Measurements from ENCODE around the gene GHRHR. TPM values are rescaled to one million over a fixed set of nuclear protein-coding genes. Genes with fewer than 3 reads are reported as not detected.

The GHRHR gene
- total and polyA plus RNA-seq, 5 experiments from 2014 or later, result not detected

DNA sequence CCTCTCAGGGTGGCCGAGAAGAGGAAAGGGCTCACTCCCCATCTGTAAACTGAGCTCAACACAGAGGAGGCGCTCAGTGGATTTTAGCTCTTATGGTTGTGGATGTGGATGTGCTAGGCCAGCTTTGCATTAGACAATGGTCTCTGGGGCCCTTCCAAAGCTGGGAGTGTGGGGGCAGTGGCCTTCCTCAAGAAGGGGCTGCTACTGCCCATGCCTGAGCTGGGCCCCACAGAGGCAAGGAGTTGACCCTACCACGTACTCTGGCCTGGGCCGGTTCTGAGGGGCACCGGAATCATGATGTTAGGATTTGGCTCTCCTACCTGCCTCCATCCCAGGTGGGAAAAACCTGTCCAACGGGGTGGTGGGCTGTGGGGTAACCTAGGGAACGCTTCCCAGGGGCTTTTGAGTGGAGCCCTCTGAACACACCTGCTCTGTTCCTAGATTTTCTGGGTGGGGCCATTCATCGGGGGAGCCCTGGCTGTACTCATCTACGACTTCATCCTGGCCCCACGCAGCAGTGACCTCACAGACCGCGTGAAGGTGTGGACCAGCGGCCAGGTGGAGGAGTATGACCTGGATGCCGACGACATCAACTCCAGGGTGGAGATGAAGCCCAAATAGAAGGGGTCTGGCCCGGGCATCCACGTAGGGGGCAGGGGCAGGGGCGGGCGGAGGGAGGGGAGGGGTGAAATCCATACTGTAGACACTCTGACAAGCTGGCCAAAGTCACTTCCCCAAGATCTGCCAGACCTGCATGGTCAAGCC, 40.6 kb upstream of the GHRHR start:
- Mint-ChIP-seq H3K27me3 (no peaks in the 10 kb centered on the region), H3K36me3 (no peaks in the 10 kb centered on the region), H3K27ac (no peak overlapping the region), H3K4me1 (peaks cover 0 to 2% (median 0%) of the 10 kb centered on the region in 4 donors), H3K4me3 (no peak overlapping the region), H3K9me3 (peaks cover 0 to 13% (median 3%) of the 10 kb centered on the region in 9 donors)
- POLR2A ChIA-PET, result interaction anchor here (1.1 kb wide), 1 partner anchor 25 kb away, joined by 3 read pairs; no protein-coding TSS in a partner anchor
- DNase-seq (peak in 1 of 10 donors; percentile 11), ATAC-seq (no peak)

DNA sequence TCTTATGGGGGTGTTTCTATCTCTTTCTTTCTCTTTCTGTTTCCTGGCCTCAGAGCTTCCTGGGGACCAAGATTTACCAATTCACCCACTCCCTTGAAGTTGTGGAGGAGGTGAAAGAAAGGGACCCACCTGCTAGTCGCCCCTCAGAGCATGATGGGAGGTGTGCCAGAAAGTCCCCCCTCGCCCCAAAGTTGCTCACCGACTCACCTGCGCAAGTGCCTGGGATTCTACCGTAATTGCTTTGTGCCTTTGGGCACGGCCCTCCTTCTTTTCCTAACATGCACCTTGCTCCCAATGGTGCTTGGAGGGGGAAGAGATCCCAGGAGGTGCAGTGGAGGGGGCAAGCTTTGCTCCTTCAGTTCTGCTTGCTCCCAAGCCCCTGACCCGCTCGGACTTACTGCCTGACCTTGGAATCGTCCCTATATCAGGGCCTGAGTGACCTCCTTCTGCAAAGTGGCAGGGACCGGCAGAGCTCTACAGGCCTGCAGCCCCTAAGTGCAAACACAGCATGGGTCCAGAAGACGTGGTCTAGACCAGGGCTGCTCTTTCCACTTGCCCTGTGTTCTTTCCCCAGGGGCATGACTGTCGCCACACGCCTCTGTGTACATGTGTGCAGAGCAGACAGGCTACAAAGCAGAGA, 39.9 kb upstream of the GHRHR start:
- Mint-ChIP-seq H3K27ac (no peak overlapping the region), H3K27me3 (no peaks in the 10 kb centered on the region), H3K4me1 (peaks cover 0 to 2% (median 0%) of the 10 kb centered on the region in 4 donors), H3K9me3 (peaks cover 0 to 13% (median 3%) of the 10 kb centered on the region in 9 donors), H3K36me3 (no peaks in the 10 kb centered on the region), H3K4me3 (no peak overlapping the region)
- POLR2A ChIA-PET, result no interaction called here
- ATAC-seq (no peak), DNase-seq (peak in 1 of 10 donors; percentile 8)

DNA sequence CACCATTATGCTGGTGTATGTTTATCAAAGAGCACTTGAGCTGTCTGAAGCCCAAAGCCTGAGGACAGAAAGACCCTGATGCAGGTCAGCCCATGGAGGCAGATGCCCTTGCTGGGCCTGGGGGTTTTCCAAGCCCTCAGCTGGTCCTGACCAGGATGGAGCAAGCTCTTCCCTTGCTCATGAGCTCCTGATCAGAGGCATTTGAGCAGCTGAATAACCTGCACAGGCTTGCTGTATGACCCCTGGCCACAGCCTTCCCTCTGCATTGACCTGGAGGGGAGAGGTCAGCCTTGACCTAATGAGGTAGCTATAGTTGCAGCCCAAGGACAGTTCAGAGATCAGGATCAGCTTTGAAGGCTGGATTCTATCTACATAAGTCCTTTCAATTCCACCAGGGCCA, 39.1 kb upstream of the GHRHR start:
- Mint-ChIP-seq H3K9me3 (peaks cover 0 to 13% (median 3%) of the 10 kb centered on the region in 9 donors), H3K4me1 (peaks cover 0 to 2% (median 0%) of the 10 kb centered on the region in 4 donors), H3K27me3 (peaks cover 0 to 3% (median 0%) of the 10 kb centered on the region in 5 donors), H3K27ac (no peak overlapping the region), H3K4me3 (no peak overlapping the region), H3K36me3 (no peaks in the 10 kb centered on the region)
- peak in 1 of 10 donors; percentile 52 for DNase-seq
- POLR2A ChIA-PET, result no interaction called here
- ATAC-seq, result no peak

DNA sequence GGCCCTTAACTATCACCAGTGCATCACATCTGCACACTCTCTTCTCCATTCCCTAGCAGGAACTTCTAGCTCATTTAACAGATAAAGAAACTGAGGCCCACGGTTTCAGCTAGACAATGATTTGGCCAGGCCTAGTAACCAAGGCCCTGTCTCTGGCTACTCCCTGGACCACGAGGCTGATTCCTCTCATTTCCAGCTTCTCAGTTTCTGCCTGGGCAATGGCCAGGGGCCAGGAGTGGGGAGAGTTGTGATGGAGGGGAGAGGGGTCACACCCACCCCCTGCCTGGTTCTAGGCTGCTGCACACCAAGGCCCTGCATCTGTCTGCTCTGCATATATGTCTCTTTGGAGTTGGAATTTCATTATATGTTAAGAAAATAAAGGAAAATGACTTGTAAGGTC, 38.6 kb upstream of the GHRHR start:
- H3K4me3 Mint-ChIP-seq, result no peak overlapping the region
- H3K27ac Mint-ChIP-seq, result no peak overlapping the region
- H3K36me3 Mint-ChIP-seq, result no peaks in the 10 kb centered on the region
- ATAC-seq (no peak), DNase-seq (no peak)
- POLR2A ChIA-PET, result no interaction called here
- peaks cover 0 to 7% (median 0%) of the 10 kb centered on the region in 5 donors for H3K27me3 Mint-ChIP-seq
- H3K4me1 Mint-ChIP-seq, result peaks cover 0 to 2% (median 0%) of the 10 kb centered on the region in 4 donors
- H3K9me3 Mint-ChIP-seq, result peaks cover 0 to 13% (median 3%) of the 10 kb centered on the region in 9 donors

DNA sequence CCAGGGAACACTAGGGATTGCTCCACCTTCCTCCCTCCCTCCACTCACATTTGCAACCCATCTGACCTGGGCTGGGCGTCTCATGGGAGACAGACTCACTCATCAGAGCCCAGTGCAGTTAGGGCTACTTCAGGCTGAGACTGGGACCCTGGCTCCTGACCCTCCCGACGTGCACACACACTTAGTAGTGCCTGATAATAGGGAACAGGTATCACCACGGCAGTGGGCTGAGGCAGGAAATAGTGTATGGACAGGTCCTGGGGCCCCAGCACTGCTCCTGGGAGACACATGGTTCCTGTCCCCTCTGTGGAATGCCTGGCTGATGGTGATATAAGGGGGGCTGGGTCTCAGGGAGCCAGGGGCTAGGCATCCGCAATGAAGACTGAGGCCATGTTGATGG, 37.8 kb upstream of the GHRHR start:
- H3K4me1 Mint-ChIP-seq, result peaks cover 0 to 2% (median 0%) of the 10 kb centered on the region in 4 donors
- no peak overlapping the region for H3K4me3 Mint-ChIP-seq
- H3K9me3 Mint-ChIP-seq, result peaks cover 0 to 13% (median 3%) of the 10 kb centered on the region in 9 donors
- POLR2A ChIA-PET, result no interaction called here
- H3K27ac Mint-ChIP-seq, result peak overlapping the region in 1 of 10 donors; percentile 52
- H3K27me3 Mint-ChIP-seq, result peaks cover 0 to 7% (median 0%) of the 10 kb centered on the region in 5 donors
- DNase-seq, result no peak
- H3K36me3 Mint-ChIP-seq, result no peaks in the 10 kb centered on the region
- ATAC-seq, result no peak

DNA sequence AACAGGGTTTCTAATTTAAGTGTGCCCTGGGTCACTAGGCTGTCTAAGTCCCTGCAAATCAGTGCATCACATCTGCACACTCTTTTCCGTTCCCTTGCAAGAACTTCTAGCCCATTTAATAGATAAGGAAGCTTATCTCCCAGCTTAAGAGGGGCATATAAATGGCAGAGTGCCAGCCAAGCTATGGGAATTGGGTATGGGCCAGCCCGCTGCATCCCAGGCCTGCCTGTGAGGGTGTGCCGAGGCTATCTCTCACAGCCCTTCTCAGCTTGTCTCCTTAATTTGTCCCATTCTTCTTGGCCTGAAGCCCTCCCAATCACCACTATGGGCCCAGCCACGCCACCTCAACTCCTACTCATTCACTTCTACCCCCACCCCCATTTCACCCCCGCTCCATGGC, 37.4 kb upstream of the GHRHR start:
- no peak for DNase-seq
- H3K27me3 Mint-ChIP-seq, result peaks cover 0 to 7% (median 0%) of the 10 kb centered on the region in 5 donors
- POLR2A ChIA-PET, result no interaction called here
- peaks cover 0 to 2% (median 0%) of the 10 kb centered on the region in 4 donors for H3K4me1 Mint-ChIP-seq
- H3K4me3 Mint-ChIP-seq, result no peak overlapping the region
- H3K9me3 Mint-ChIP-seq, result peaks cover 0 to 13% (median 3%) of the 10 kb centered on the region in 9 donors
- no peak overlapping the region for H3K27ac Mint-ChIP-seq
- ATAC-seq, result no peak
- no peaks in the 10 kb centered on the region for H3K36me3 Mint-ChIP-seq

DNA sequence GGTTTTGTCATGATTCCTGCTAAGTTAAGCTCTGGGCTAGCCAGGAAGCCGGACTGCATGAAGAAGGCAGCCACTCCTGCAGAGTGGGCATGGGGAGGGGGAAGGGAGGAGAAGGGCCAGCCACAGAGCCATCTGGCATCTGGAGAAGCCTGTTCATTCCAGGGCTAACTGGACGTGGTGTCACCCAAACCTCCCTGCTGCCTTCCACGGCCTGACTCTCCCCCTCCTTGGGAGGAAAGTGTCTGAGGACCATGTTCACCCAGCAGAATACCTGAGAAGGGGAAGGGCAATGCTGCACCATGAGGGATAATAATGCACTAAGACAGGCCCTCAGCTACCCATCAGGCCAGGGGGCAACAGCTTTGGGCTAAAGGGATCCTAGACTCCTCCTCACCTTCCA, 36.7 kb upstream of the GHRHR start:
- Mint-ChIP-seq H3K27ac (no peak overlapping the region), H3K4me3 (no peak overlapping the region), H3K36me3 (no peaks in the 10 kb centered on the region), H3K9me3 (peaks cover 0 to 13% (median 3%) of the 10 kb centered on the region in 9 donors), H3K27me3 (peaks cover 0 to 7% (median 0%) of the 10 kb centered on the region in 5 donors), H3K4me1 (peaks cover 0 to 2% (median 0%) of the 10 kb centered on the region in 4 donors)
- POLR2A ChIA-PET, result no interaction called here
- DNase-seq (peak in 1 of 10 donors; percentile 37), ATAC-seq (no peak)

DNA sequence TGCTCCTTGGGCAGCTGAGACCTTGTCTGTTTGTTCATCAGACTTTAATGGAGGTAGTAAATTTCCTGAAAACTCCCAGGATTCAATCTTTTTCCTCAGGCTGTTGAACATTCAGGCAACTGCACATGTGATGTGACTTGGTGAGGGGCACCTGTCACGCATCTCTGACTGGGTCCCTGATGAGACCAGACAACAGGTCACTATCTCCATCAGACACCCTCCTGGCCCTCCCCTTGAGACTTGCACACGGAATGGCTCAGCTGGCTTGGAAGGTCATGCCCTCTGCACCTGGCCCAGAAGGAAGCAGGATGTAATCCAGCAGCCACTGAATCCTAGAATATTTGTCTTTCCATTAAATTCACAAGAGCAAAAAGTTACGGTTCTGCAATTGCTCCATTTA, 36.2 kb upstream of the GHRHR start:
- H3K27me3 Mint-ChIP-seq, result peaks cover 0 to 7% (median 0%) of the 10 kb centered on the region in 5 donors
- ATAC-seq (no peak), DNase-seq (no peak)
- peaks cover 0 to 13% (median 3%) of the 10 kb centered on the region in 9 donors for H3K9me3 Mint-ChIP-seq
- H3K4me1 Mint-ChIP-seq, result no peaks in the 10 kb centered on the region
- H3K27ac Mint-ChIP-seq, result no peak overlapping the region
- no peak overlapping the region for H3K4me3 Mint-ChIP-seq
- POLR2A ChIA-PET, result no interaction called here
- H3K36me3 Mint-ChIP-seq, result no peaks in the 10 kb centered on the region

DNA sequence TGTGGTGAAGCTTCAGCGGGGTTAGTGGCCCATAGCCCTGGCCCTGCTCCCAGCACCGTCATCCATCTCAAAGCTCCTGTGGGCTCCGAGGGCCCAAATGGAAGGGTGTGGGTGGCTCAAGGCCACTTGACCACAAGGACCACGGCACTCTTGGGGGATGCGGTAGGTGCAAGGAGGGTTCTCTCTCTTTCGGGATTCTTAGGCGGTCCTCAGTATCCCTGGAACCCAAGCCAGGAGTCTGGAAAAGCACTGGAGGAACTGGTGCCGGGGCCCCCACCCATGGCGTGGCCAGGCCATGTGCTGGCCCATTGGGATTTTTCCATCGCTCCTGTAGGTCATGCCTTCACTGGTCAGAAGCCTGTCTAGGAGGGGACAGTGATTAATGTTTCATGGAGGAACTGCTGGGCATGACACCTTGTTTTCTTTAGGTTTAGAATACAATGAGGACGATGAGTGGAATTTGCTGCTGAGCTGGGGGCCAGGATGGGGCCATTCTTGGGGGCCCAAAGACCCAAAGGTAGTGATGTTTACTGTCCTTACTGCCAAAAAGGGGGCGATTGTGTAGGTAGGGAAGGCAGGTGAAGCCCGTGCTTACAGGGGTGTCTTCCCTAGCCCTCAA, 35.4 kb upstream of the GHRHR start:
- Mint-ChIP-seq H3K27ac (no peak overlapping the region), H3K9me3 (peaks cover 0 to 13% (median 3%) of the 10 kb centered on the region in 9 donors), H3K4me3 (no peak overlapping the region), H3K4me1 (no peaks in the 10 kb centered on the region), H3K36me3 (no peaks in the 10 kb centered on the region), H3K27me3 (peaks cover 0 to 7% (median 0%) of the 10 kb centered on the region in 5 donors)
- POLR2A ChIA-PET, result no interaction called here
- ATAC-seq, result no peak
- DNase-seq, result peak in 1 of 10 donors; percentile 37

DNA sequence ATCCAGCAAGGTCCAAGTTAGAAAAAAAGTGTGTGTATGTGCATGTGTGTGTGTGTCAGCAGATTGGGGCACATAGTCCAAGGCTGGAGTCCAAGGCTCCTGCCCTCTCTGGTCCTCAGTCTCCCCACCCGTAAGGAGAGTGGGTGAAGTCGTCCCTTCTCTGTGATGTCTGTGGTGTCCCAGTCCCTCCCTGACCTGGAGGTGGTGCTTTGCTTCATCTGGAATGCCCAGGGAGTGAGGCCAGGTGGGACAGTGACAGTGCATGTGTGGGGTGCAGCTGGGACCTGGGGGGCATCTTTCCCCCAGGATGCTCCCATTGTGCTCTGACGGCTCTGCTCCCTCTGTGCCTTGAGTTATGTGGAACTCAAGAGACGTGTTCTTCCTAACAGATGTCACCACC, 34.1 kb upstream of the GHRHR start:
- no peaks in the 10 kb centered on the region for H3K4me1 Mint-ChIP-seq
- H3K27ac Mint-ChIP-seq, result no peak overlapping the region
- no peaks in the 10 kb centered on the region for H3K36me3 Mint-ChIP-seq
- H3K27me3 Mint-ChIP-seq, result peaks cover 0 to 12% (median 0%) of the 10 kb centered on the region in 5 donors
- POLR2A ChIA-PET, result no interaction called here
- peaks cover 0 to 13% (median 3%) of the 10 kb centered on the region in 9 donors for H3K9me3 Mint-ChIP-seq
- peak in 1 of 10 donors; percentile 54 for DNase-seq
- no peak for ATAC-seq
- H3K4me3 Mint-ChIP-seq, result no peak overlapping the region

DNA sequence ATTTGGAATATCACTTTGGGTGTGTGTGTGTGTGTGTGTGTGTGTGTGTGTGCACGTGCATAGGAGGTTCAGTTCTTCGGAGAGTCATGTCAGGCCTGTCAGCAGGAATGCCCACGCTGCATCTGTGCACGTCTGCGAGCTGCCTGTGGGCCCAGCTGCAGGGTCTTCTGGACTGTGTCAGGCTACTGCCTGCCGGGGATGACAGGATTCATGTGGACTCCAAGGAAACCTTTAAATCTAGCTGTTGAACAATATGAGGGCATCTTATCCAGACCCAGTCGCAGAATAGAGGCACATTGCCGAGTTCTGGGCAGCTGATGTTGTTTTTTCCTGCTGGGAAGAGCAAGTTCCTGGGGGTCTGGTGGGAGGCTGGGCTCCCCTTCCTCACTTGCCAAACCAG, 33.1 kb upstream of the GHRHR start:
- Mint-ChIP-seq H3K27me3 (peaks cover 0 to 12% (median 0%) of the 10 kb centered on the region in 5 donors), H3K36me3 (no peaks in the 10 kb centered on the region), H3K4me1 (no peaks in the 10 kb centered on the region), H3K27ac (no peak overlapping the region), H3K4me3 (no peak overlapping the region), H3K9me3 (peaks cover 0 to 13% (median 3%) of the 10 kb centered on the region in 9 donors)
- POLR2A ChIA-PET, result no interaction called here
- ATAC-seq (no peak), DNase-seq (peak in 1 of 10 donors; percentile 41)

DNA sequence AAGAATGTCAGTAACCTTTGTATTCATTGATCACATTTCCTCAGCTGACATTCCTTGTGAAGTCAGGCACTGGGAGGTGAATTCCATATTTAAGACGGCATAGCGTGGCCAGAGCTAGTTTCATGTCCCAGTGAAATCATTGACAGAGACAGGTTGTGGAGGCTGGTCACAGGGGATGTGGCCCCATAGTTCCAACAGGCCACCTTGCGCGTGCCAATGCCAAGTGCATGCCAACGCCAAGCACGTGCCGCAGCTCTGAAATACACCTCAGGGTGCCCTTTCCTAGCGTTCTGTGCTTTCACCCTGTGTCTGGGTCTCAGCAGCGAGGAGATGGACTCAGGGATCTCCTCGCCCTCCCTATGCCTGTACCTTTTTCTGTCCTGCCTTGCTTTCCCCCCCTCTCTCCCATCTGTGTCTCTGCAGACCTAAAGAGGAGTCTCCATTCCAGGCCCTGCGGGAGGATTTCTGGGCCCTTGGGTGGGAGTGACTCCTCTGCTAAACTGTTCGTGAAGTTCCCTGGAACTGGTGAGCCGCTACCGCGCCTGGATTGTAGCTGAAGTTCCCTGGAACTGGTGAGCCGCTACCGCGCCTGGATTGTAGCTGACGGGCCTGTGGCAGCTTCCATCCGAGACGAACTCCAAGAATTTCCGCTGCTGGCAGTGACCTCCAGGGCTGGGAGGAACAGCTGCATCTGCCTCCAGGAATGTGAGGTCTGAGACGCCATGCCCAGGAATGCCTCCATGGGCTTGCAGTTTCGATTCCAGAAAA, 32.4 kb upstream of the GHRHR start:
- ATAC-seq (no peak), DNase-seq (peak in 2 of 10 donors; percentile 10 to 56)
- H3K27me3 Mint-ChIP-seq, result peaks cover 0 to 14% (median 0%) of the 10 kb centered on the region in 5 donors
- peaks cover 0 to 11% (median 3%) of the 10 kb centered on the region in 9 donors for H3K9me3 Mint-ChIP-seq
- POLR2A ChIA-PET, result no interaction called here
- no peaks in the 10 kb centered on the region for H3K36me3 Mint-ChIP-seq
- no peaks in the 10 kb centered on the region for H3K4me1 Mint-ChIP-seq
- H3K4me3 Mint-ChIP-seq, result no peak overlapping the region
- H3K27ac Mint-ChIP-seq, result no peak overlapping the region
